ENCODE results near the gene PRSS21.

PRSS21 gene

GRCh38 chr16:2826591-2827373, 9.7 kb downstream of the PRSS21 start:
- DNase-seq, result no peak

GRCh38 chr16:2827374-2827791, 10.3 kb downstream of the PRSS21 start:
- no peak for DNase-seq

- DNase-seq, result no peak
Measured at GRCh38 chr16:2827831-2828520, 10.9 kb downstream of the PRSS21 start.

GRCh38 chr16:2828521-2828840, 11.4 kb downstream of the PRSS21 start:
- no peak for DNase-seq

GRCh38 chr16:2828876-2829430, 11.9 kb downstream of the PRSS21 start:
- no peak for DNase-seq

- DNase-seq, result no peak
Measured at GRCh38 chr16:2829501-2830354, 12.7 kb downstream of the PRSS21 start, which contains the start of gene ZG16B. Gene ZG16B (plus strand): TSS chr16:2830303. CDS start chr16:2830442, 139 bp downstream.

GRCh38 chr16:2830355-2830695, 13.3 kb downstream of the PRSS21 start:
- no peak for DNase-seq

- DNase-seq, result no peak
Measured at GRCh38 chr16:2831203-2831602, 14.2 kb downstream of the PRSS21 start.

- DNase-seq, result no peak
Measured at GRCh38 chr16:2833776-2834175, 16.7 kb downstream of the PRSS21 start.

GRCh38 chr16:2834968-2835367, 17.9 kb downstream of the PRSS21 start:
- DNase-seq, result no peak

- DNase-seq, result no peak
Measured at GRCh38 chr16:2835638-2836493, 18.8 kb downstream of the PRSS21 start.

- DNase-seq, result no peak
Measured at GRCh38 chr16:2836646-2837508, 19.8 kb downstream of the PRSS21 start.

- peak; percentile 58 for DNase-seq
Measured at GRCh38 chr16:2838928-2839327, 21.9 kb downstream of the PRSS21 start.

GRCh38 chr16:2839650-2840450, 22.8 kb downstream of the PRSS21 start:
- DNase-seq, result no peak

GRCh38 chr16:2840914-2841313, 23.9 kb downstream of the PRSS21 start:
- DNase-seq, result no peak

GRCh38 chr16:2841606-2842339, 24.7 kb downstream of the PRSS21 start:
- DNase-seq, result no peak

- DNase-seq, result peak; percentile 85
Measured at GRCh38 chr16:2842340-2843000, 25.4 kb downstream of the PRSS21 start.

- no peak for DNase-seq
Measured at GRCh38 chr16:2843526-2843925, 26.5 kb downstream of the PRSS21 start.

- no peak for DNase-seq
Measured at GRCh38 chr16:2845116-2845515, 28.1 kb downstream of the PRSS21 start.

Data from stimulated activated CD4-positive, alpha-beta T cell treated with anti-CD3 and anti-CD28 coated beads, Interleukin-4, amount 100 ng/mL, for 1 hour (primary cell).